IMR-90 (cell line): ENCODE results near the gene TMPRSS5. TPM values are rescaled to one million over a fixed set of nuclear protein-coding genes. Genes with fewer than 3 reads are reported as not detected.

ENCODE experiments used
- ATAC-seq: fragments of 200-7000 bp; cut with Tn5 transposase; 2 replicates; pipeline ENCODE4 v1.9.1; 2020; ENCODE audit warnings: low read depth, mild to moderate bottlenecking, moderate library complexity
- BruUV-seq: library from RNA; stranded (reverse); fragments of 400-500 nt; replicated peaks from 2 replicates; lab custom pipeline; 2021; lab: Mats Ljungman, UMichigan
- CTCF ChIA-PET: fragments of 300-600 bp; formaldehyde crosslinking; extraction: SDS; loops from one replicate; lab custom pipeline; 2021; ENCODE audit warnings: antibody characterized with exemption; lab: Yijun Ruan, JAX
- POLR2A ChIA-PET: fragments of 300-600 bp; sonication (Branson Sonifier 250); formaldehyde crosslinking; loops from one replicate; lab custom pipeline; 2022; ENCODE audit warnings: antibody characterized with exemption; ENCODE audit not compliant: unreplicated experiment; lab: Charles Lee
- DNase-seq: peaks from one replicate; pipeline ENCODE4 v3.0.0; 2013
- H2AFZ ChIP-seq: replicated peaks from 2 replicates; pipeline ENCODE3; 2013; ENCODE audit warnings: low read length, mild to moderate bottlenecking; ENCODE audit not compliant: poor library complexity
- H2AK5ac ChIP-seq: 2 replicates; pipeline ENCODE4 v1.6.1; 2013; ENCODE audit warnings: low read depth, low read length, inconsistent platforms
- H2AK9ac ChIP-seq: replicated peaks from 2 replicates; pipeline ENCODE3; 2013; ENCODE audit warnings: mild to moderate bottlenecking, low read depth, low read length, moderate library complexity; ENCODE audit not compliant: poor library complexity
- H2BK120ac ChIP-seq: 2 replicates; pipeline ENCODE4 v1.6.1; 2013; ENCODE audit warnings: low read depth, low read length, inconsistent platforms
- H2BK15ac ChIP-seq: 3 replicates; pipeline ENCODE4 v1.6.1; 2013; ENCODE audit warnings: low read depth, low read length, inconsistent platforms
- H2BK20ac ChIP-seq: 2 replicates; pipeline ENCODE4 v1.6.1; 2013; ENCODE audit warnings: low read depth, mild to moderate bottlenecking, inconsistent platforms, low read length, moderate library complexity
- H2BK5ac ChIP-seq: 2 replicates; pipeline ENCODE4 v1.6.1; 2013; ENCODE audit warnings: mild to moderate bottlenecking, low read depth, low read length, inconsistent platforms; ENCODE audit not compliant: poor library complexity, severe bottlenecking
- H3K14ac ChIP-seq: replicated peaks from 2 replicates; pipeline ENCODE4 v1.6.1; 2013; ENCODE audit warnings: low read depth, low read length, inconsistent platforms
- H3K18ac ChIP-seq: 2 replicates; pipeline ENCODE4 v1.6.1; 2013; ENCODE audit warnings: low read depth, low read length, control low read depth
- H3K23ac ChIP-seq: 2 replicates; pipeline ENCODE4 v1.6.1; 2013; ENCODE audit warnings: low read depth, low read length, inconsistent platforms
- H3K27ac ChIP-seq: 2 replicates; pipeline ENCODE4 v1.5.1; 2013; ENCODE audit warnings: mild to moderate bottlenecking, control low read depth, low read length; ENCODE audit not compliant: insufficient read depth
- H3K27me3 ChIP-seq: 2 replicates; pipeline ENCODE4 v1.6.1; 2013; ENCODE audit warnings: low read length; ENCODE audit not compliant: control insufficient read depth, insufficient read depth
- H3K36me3 ChIP-seq: 2 replicates; pipeline ENCODE4 v1.6.1; 2013; ENCODE audit warnings: low read length, mixed read lengths; ENCODE audit not compliant: control insufficient read depth, insufficient read depth
- H3K4ac ChIP-seq: 2 replicates; pipeline ENCODE4 v1.6.1; 2013; ENCODE audit warnings: low read depth, low read length, inconsistent platforms
- H3K4me1 ChIP-seq: 2 replicates; pipeline ENCODE4 v1.6.1; 2013; ENCODE audit warnings: low read length, mixed read lengths; ENCODE audit not compliant: control insufficient read depth, insufficient read depth
- H3K4me2 ChIP-seq: 2 replicates; pipeline ENCODE4 v1.6.1; 2013; ENCODE audit warnings: low read depth, mild to moderate bottlenecking, control low read depth, low read length, moderate library complexity
- H3K4me3 ChIP-seq: 2 replicates; pipeline ENCODE4 v1.5.1; 2013; ENCODE audit warnings: low read depth, mild to moderate bottlenecking, control low read depth, low read length, moderate library complexity; ENCODE audit not compliant: insufficient read depth
- H3K56ac ChIP-seq: 2 replicates; pipeline ENCODE4 v1.6.1; 2013; ENCODE audit warnings: low read length, inconsistent platforms; ENCODE audit not compliant: insufficient read depth; ENCODE audit errors: extremely low read depth
- H3K79me1 ChIP-seq, 2 experiments: 2 replicates each; pipeline ENCODE4 v1.6.1; 2013; ENCODE audit warnings: low read length in 2 of 2, inconsistent platforms in 1 of 2, low read depth in 1 of 2
- H3K9ac ChIP-seq: 2 replicates; pipeline ENCODE4 v1.6.1; 2013; ENCODE audit warnings: low read depth, low read length, control low read depth
- H3K9me1 ChIP-seq: 2 replicates; pipeline ENCODE4 v1.6.1; 2013; ENCODE audit warnings: low read length, inconsistent platforms; ENCODE audit not compliant: insufficient read depth
- H3K9me3 ChIP-seq: 2 replicates; pipeline ENCODE4 v1.6.1; 2013; ENCODE audit warnings: low read length; ENCODE audit not compliant: control insufficient read depth, insufficient read depth
- H4K20me1 ChIP-seq: 2 replicates; pipeline ENCODE4 v1.6.1; 2013; ENCODE audit warnings: low read length, inconsistent platforms; ENCODE audit not compliant: insufficient read depth
- H4K5ac ChIP-seq: 2 replicates; pipeline ENCODE4 v1.6.1; 2013; ENCODE audit warnings: mild to moderate bottlenecking, low read depth, low read length, control low read depth
- H4K8ac ChIP-seq, 2 experiments: 2 replicates each; pipeline ENCODE4 v1.6.1; 2013; ENCODE audit warnings: low read depth in 2 of 2, low read length in 2 of 2, control low read depth in 1 of 2, inconsistent platforms in 1 of 2
- H4K91ac ChIP-seq: 2 replicates; pipeline ENCODE4 v1.6.1; 2013; ENCODE audit warnings: low read depth, low read length, inconsistent platforms; ENCODE audit not compliant: insufficient read depth
- BHLHE40 ChIP-seq: fragments of 150-350 bp; IDR thresholded peaks from 2 replicates; pipeline ENCODE4 v1.6.1; 2016; ENCODE audit warnings: mild to moderate bottlenecking, low read depth, low read length
- RFX5 ChIP-seq: IDR thresholded peaks from 2 replicates; pipeline ENCODE4 v1.8.0; 2012; ENCODE audit warnings: low read depth, mild to moderate bottlenecking, low read length, moderate library complexity
- dilution Hi-C: fragments of 300-500 bp; cut with HindIII; formaldehyde crosslinking; loops from one replicate; pipeline ENCODE4 v1.14.3; 2018; ENCODE audit warnings: low sequenced_read_pairs; ENCODE audit not compliant: unreplicated experiment
- in situ Hi-C: fragments of 300-500 bp; cut with MboI; formaldehyde crosslinking; loops from 3 replicates; pipeline ENCODE4 v1.14.3; 2019; ENCODE audit warnings: low sequenced_read_pairs, inconsistent platforms, mixed read lengths
- intact Hi-C: fragments of 100-400 bp; cut with micrococcal nuclease; formaldehyde crosslinking; loops from 2 replicates; pipeline ENCODE4 v1.10.0; 2022
- polyA plus RNA-seq, 3 experiments: library from polyadenylated mRNA; depleted of rRNA; stranded (reverse); fragments of >200 nt; gene quantifications; 2 replicates each; pipeline ENCODE4 v1.2.3, GENCODE V29; 2012; ENCODE audit warnings: low replicate concordance in 1 of 3
- total RNA-seq: library from RNA; depleted of rRNA; stranded (reverse); fragments of >200 nt; gene quantifications from 2 replicates; pipeline ENCODE4 v1.2.3, GENCODE V29; 2012

Gene TMPRSS5
- total and polyA plus RNA-seq, 2 of the 4 experiments (the other 2 are of a cell fraction) = under 0.01 to 0.24 TPM

DNA sequence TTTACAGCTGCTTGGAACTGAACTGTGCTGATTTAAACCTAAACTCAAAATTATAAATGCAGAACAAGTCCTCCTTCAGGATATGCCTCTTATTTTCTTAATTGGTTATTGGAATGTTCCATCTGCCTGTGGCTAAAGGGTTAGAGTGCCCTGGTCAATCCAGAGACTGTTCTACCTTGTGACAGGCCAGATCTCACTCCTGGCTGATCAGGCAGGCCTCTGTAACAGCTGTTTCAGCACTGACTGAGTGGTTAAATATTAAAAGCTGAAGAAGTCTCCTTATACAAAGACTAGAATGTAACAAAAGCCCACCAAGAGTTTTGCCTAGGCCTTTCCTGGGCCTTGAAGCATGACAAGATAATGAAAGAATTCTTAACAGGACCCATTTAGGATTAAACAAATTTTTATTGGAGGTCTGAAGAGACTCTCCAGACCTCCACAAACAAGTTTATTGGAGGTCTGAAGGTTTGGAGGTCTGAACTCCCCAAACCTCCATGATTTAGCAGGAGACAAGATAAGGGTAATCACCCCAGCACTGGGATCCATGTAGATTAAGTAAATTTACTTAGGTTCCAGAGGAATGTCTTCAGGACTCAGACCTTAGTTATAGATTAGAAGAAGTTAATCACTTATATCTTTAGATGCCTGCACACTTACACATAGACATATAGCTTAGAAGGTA, 35.8 kb downstream of the TMPRSS5 start:
- Histone ChIP-seq H3K9me3 (no peaks in the 10 kb centered on the region), H3K4me3 (no peak overlapping the region), H3K23ac (no peak overlapping the region), H3K4me2 (no peak overlapping the region), H3K27me3 (peaks cover 5% of the 10 kb centered on the region), H3K9ac (no peak overlapping the region), H2BK5ac (no peak overlapping the region), H4K20me1 (no peaks in the 10 kb centered on the region), H3K4me1 (no peaks in the 10 kb centered on the region; the same call in 1 of the 2 replicates), H4K91ac (no peak overlapping the region), H2BK20ac (no peak overlapping the region), H4K5ac (no peak overlapping the region), H3K9me1 (no peaks in the 10 kb centered on the region; the same call in 1 of the 2 replicates), H2AFZ (no peak overlapping the region), H3K36me3 (no peaks in the 10 kb centered on the region), H2BK15ac (no peak overlapping the region), H2AK9ac (no peak overlapping the region), H3K14ac (no peak overlapping the region), H2AK5ac (no peak overlapping the region), H3K4ac (no peak overlapping the region), H4K8ac (no peak overlapping the region), H3K18ac (no peak overlapping the region), H2BK120ac (no peak overlapping the region), H3K27ac (no peak overlapping the region), H3K79me1 (no peaks in the 10 kb centered on the region), H3K56ac (no peak overlapping the region)
- dilution Hi-C loops = no loop called here
- no peak for ATAC-seq
- ChIA-PET POLR2A (no interaction called here), CTCF (no interaction called here)
- in situ Hi-C loops = no loop called here
- no TSS peak for BruUV-seq
- intact Hi-C loops = no loop called here
- DNase-seq = no peak
- no peak for TF ChIP-seq RFX5
- TF ChIP-seq BHLHE40 = no peak
